ENCODE data around the gene KIDINS220. TPM values are rescaled to one million over a fixed set of nuclear protein-coding genes. Genes with fewer than 3 reads are reported as not detected.

The KIDINS220 gene
- total RNA-seq, 1 experiment from 2014 or later, result 29.3 TPM

- Histone ChIP-seq H3K79me2 (ENCODE audit: insufficient read depth, low read length) (peaks cover 2% of the 10 kb centered on the region; the same call in 1 of the 2 replicates), H3K27me3 (ENCODE audit: insufficient read depth, low read length) (peaks cover 35% of the 10 kb centered on the region; the same call in 1 of the 2 replicates), H3K4ac (ENCODE audit: low read depth, low read length) (no peak overlapping the region), H3K27ac (ENCODE audit: insufficient read length, low read depth, low read length) (no peak overlapping the region), H2BK12ac (ENCODE audit: insufficient read length, low read depth, low read length) (no peak overlapping the region), H3K56ac (ENCODE audit: insufficient read length, low read depth, low read length) (no peak overlapping the region), H4K20me1 (ENCODE audit: control insufficient read depth, insufficient read depth, insufficient read length) (no peaks in the 10 kb centered on the region), H3T11ph (ENCODE audit: low read length) (no peak overlapping the region), H2BK5ac (ENCODE audit: insufficient read length, low read length) (no peak overlapping the region), H2BK20ac (ENCODE audit: low read depth, low read length, poor library complexity, severe bottlenecking) (no peak overlapping the region), H4K5ac (ENCODE audit: insufficient read length, low read depth, low read length) (no peak overlapping the region), H3K14ac (ENCODE audit: insufficient read depth, low read length) (no peak overlapping the region), H2BK15ac (ENCODE audit: low read depth, low read length) (no peak overlapping the region), H3K23ac (ENCODE audit: insufficient read length, low read depth, low read length) (no peak overlapping the region), H4K91ac (ENCODE audit: insufficient read length, low read depth, low read length) (no peak overlapping the region), H3K79me1 (ENCODE audit: insufficient read depth, low read depth, low read length, poor library complexity, severe bottlenecking) (no peaks in the 10 kb centered on the region), H3K23me2 (ENCODE audit: insufficient read length, low read depth, low read length, poor library complexity, severe bottlenecking) (peaks cover 41% of the 10 kb centered on the region), H2BK120ac (ENCODE audit: low read depth, low read length, poor library complexity, severe bottlenecking) (no peak overlapping the region), H3K4me1 (ENCODE audit: insufficient read depth, low read length) (no peaks in the 10 kb centered on the region; the same call in 1 of the 2 replicates), H3K9me3 (ENCODE audit: control insufficient read depth, low read depth, low read length) (no peaks in the 10 kb centered on the region), H3K4me2 (ENCODE audit: insufficient read depth, insufficient read length, low read length) (peak overlapping the region; percentile 48), H3K9ac (ENCODE audit: extremely low read depth, insufficient read length, low read length) (no peak overlapping the region), H2AFZ (ENCODE audit: low read length) (no peak overlapping the region), H3K18ac (ENCODE audit: insufficient read length, low read depth, low read length) (peak overlapping the region; percentile 39), H2AK5ac (ENCODE audit: insufficient read length, low read length) (no peak overlapping the region), H4K8ac (replicated peaks; ENCODE audit: insufficient read length, low read depth, low read length) (no peak overlapping the region)
- Mint-ChIP-seq H3K9me3 (peaks cover 8 to 14% of the 10 kb centered on the region in 2 experiments), H3K36me3 (ENCODE audit: insufficient read depth in 1 of 3, low read depth in 3 of 3) (peaks cover 5 to 24% (median 21%) of the 10 kb centered on the region in 3 experiments), H3K4me3 (peak overlapping the region; percentile 63 to 76), H3K27ac (peak overlapping the region in 2 of 3 experiments; percentile 90 to 97; a peak in 4 of 7 replicates), H3K4me1 (peaks cover 44 to 54% of the 10 kb centered on the region in 2 experiments), H3K27me3 (ENCODE audit: low read depth) (peaks cover 34% of the 10 kb centered on the region)
- no peak for TF ChIP-seq CTCF (conservative IDR thresholded peaks at IDR 0.05)
- DNase-seq, result no peak
- no CpG with 5 or more reads among the region's 19 CpGs for WGBS (ENCODE audit: extremely low coverage, insufficient read length, low lambda C conversion rate)
Observed at GRCh38 chr2:8679827-8680731, 157.3 kb downstream of the KIDINS220 start.
